ENCODE measurements around the gene NOX4. TPM values are rescaled to one million over a fixed set of nuclear protein-coding genes. Genes with fewer than 3 reads are reported as not detected.

The NOX4 gene
- total and polyA plus RNA-seq, 2 donors (not counting 3 experiments of a cell fraction or from before 2014, with no cell fraction given): 21.2 to 34.0 TPM

DNA sequence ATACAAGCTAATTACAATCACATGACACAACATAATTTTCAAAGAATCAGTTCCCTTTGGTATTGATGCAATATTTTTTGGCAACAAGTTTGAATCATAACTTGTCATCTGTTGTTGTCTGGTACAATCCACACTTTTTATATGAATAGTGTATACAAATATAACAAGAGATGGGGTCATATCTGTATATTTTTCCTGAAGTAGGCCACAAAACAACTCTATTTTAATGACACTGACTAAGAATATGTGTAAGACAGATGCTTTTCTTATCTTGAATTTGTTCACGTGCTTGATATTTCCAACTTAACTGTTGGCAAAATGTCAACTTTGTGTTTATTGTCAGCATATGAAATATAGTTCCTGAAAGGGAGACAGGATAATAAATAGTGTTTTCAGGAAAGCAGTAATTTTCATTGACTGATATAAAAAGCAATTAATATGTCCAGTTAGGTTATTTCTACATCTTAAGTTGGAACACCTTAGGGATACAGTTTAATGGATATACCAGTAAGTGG lies 27.9 kb downstream of the NOX4 start:
- H3K27ac ChIP-seq (ENCODE audit: insufficient read depth, low read depth, low read length): no peak overlapping the region
- TF ChIP-seq GATA2 (IDR thresholded peaks at IDR 0.05; ENCODE audit: insufficient read depth, insufficient read length, low read depth, low read length) (no peak), FOS (IDR thresholded peaks at IDR 0.05; ENCODE audit: borderline replicate concordance, insufficient read depth, low read length) (no peak), MYC (IDR thresholded peaks at IDR 0.05; ENCODE audit: low read depth, low read length) (no peak), POLR2A (IDR thresholded peaks at IDR 0.05; ENCODE audit: low read depth, low read length) (no peak), EZH2 (IDR thresholded peaks at IDR 0.05; ENCODE audit: borderline replicate concordance, low read depth, low read length, severe bottlenecking) (no peak)
- FAIRE-seq: no peak
- no peak overlapping the region for H3K4me2 ChIP-seq (ENCODE audit: insufficient read depth, low read length)
- peaks cover 32% of the 10 kb centered on the region for H3K79me2 ChIP-seq (ENCODE audit: control insufficient read depth, insufficient read depth, low read length)
- no peaks in the 10 kb centered on the region for H3K9me3 ChIP-seq (replicated peaks; ENCODE audit: control insufficient read depth, insufficient read depth, low read length)
- no peaks in the 10 kb centered on the region for H4K20me1 ChIP-seq (replicated peaks; ENCODE audit: control insufficient read depth, extremely low read depth, insufficient read depth, low read length)
- H3K4me1 ChIP-seq (ENCODE audit: control insufficient read depth, extremely low read depth, insufficient read depth, low read length): peaks cover 7% of the 10 kb centered on the region
- BruUV-seq (replicated peaks): no TSS peak
- no peak overlapping the region for H3K4me3 ChIP-seq (replicated peaks in 1 of 3; ENCODE audit: insufficient read depth in 1 of 3, low read depth in 1 of 3, low read length in 3 of 3)
- H3K9me1 ChIP-seq (replicated peaks; ENCODE audit: control insufficient read depth, extremely low read depth, insufficient read depth, low read length): no peaks in the 10 kb centered on the region
- no peak overlapping the region for H2AFZ ChIP-seq (ENCODE audit: low read depth, low read length)
- dilution Hi-C loops (cut with MboI; ENCODE audit: extremely low pct_ligation_motif_present, low sequenced_read_pairs) (no loop called here), intact Hi-C loops (cut with micrococcal nuclease) (no loop called here)
- H3K9ac ChIP-seq (replicated peaks; ENCODE audit: extremely low read depth, insufficient read depth, low read length): no peak overlapping the region
- DNase-seq (ENCODE audit: low read depth, low spot score): peak; percentile 86
- no peaks in the 10 kb centered on the region for H3K36me3 ChIP-seq (ENCODE audit: control insufficient read depth in 2 of 2, extremely low read depth in 1 of 2, insufficient read depth in 2 of 2, low read length in 2 of 2)
- POLR2A ChIA-PET: no interaction called here
- H3K27me3 ChIP-seq (ENCODE audit: control insufficient read depth in 2 of 2, insufficient read depth in 2 of 2, low read length in 2 of 2): no peaks in the 10 kb centered on the region
- CTCF ChIA-PET: no interaction called here

DNA sequence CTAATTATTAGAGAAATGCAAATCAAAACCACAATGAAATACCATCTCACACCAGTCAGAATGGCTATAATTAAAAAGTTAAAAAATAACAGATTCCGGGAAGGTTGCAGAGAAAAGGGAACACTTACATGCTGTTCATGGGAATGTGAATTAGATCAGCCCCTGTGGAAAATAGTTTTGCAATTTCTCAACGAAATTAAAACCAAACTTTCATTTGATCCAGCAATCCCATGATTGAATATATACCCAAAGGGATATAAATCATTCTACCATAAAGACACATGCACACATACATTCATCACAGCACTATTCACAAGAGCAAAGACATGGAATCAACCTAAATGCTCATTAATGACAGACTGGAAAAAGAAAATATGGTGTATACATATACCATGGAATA lies 32.5 kb downstream of the NOX4 start:
- H3K79me2 ChIP-seq (ENCODE audit: control insufficient read depth, insufficient read depth, low read length): peaks cover 59% of the 10 kb centered on the region
- no peak overlapping the region for H2AFZ ChIP-seq (ENCODE audit: low read depth, low read length)
- intact Hi-C loops (cut with micrococcal nuclease) (no loop called here), dilution Hi-C loops (cut with MboI; ENCODE audit: extremely low pct_ligation_motif_present, low sequenced_read_pairs) (no loop called here)
- TF ChIP-seq EZH2 (IDR thresholded peaks at IDR 0.05; ENCODE audit: borderline replicate concordance, low read depth, low read length, severe bottlenecking) (no peak), JUN (IDR thresholded peaks at IDR 0.05; ENCODE audit: borderline replicate concordance, insufficient read depth, insufficient read length, low read depth) (no peak)
- TF ChIP-seq, protein P1, sequence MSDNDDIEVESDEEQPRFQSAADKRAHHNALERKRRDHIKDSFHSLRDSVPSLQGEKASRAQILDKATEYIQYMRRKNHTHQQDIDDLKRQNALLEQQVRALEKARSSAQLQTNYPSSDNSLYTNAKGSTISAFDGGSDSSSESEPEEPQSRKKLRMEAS (IDR thresholded peaks at IDR 0.05; ENCODE audit: insufficient read depth, insufficient read length): no peak
- ChIA-PET CTCF (interaction anchor here (1.3 kb wide), 1 partner anchor 156 kb away, joined by 4 read pairs; no protein-coding TSS in a partner anchor), POLR2A (no interaction called here)
- H3K4me1 ChIP-seq (ENCODE audit: control insufficient read depth, extremely low read depth, insufficient read depth, low read length): peaks cover 6% of the 10 kb centered on the region
- BruUV-seq (replicated peaks): no TSS peak
- H3K27me3 ChIP-seq (ENCODE audit: control insufficient read depth in 2 of 2, insufficient read depth in 2 of 2, low read length in 2 of 2): no peaks in the 10 kb centered on the region
- H3K9me1 ChIP-seq (replicated peaks; ENCODE audit: control insufficient read depth, extremely low read depth, insufficient read depth, low read length): no peaks in the 10 kb centered on the region
- H4K20me1 ChIP-seq (replicated peaks; ENCODE audit: control insufficient read depth, extremely low read depth, insufficient read depth, low read length): no peaks in the 10 kb centered on the region
- H3K9ac ChIP-seq (replicated peaks; ENCODE audit: extremely low read depth, insufficient read depth, low read length): no peak overlapping the region
- H3K27ac ChIP-seq (ENCODE audit: insufficient read depth, low read depth, low read length): no peak overlapping the region
- DNase-seq (ENCODE audit: low read depth, low spot score): no peak
- H3K9me3 ChIP-seq (replicated peaks; ENCODE audit: control insufficient read depth, insufficient read depth, low read length): no peaks in the 10 kb centered on the region
- no peak overlapping the region for H3K4me2 ChIP-seq (ENCODE audit: insufficient read depth, low read length)
- no peak overlapping the region for H3K4me3 ChIP-seq (replicated peaks in 1 of 3; ENCODE audit: insufficient read depth in 1 of 3, low read depth in 1 of 3, low read length in 3 of 3)
- FAIRE-seq: no peak
- no peaks in the 10 kb centered on the region for H3K36me3 ChIP-seq (ENCODE audit: control insufficient read depth in 2 of 2, extremely low read depth in 1 of 2, insufficient read depth in 2 of 2, low read length in 2 of 2)
